GM18499 (cell line): ENCODE measurements around the gene PPHLN1.
A peak's percentile ranks its signal among the peaks of the same experiment; 100 is the strongest.
"Not testable (repeated sequence)": the region's sequence is repeated elsewhere in the genome, so short reads cannot be mapped to it uniquely, and the experiment has no call there.

Source experiments
- ATAC-seq: cut with Tn5 transposase; IDR thresholded peaks from one replicate; pipeline ENCODE4 v1.9.1; 2021; ENCODE audit warnings: moderate number of reproducible peaks; ENCODE audit not compliant: insufficient read depth, unreplicated experiment

The PPHLN1 gene

GRCh38 chr12:42320796-42321195, 5.2 kb upstream of the PPHLN1 start:
- ATAC-seq = no peak

- no peak for ATAC-seq
Observed at GRCh38 chr12:42322567-42322966, 3.4 kb upstream of the PPHLN1 start.

GRCh38 chr12:42323856-42324255, 2.1 kb upstream of the PPHLN1 start:
- no peak for ATAC-seq

GRCh38 chr12:42325326-42325652, 678 bp upstream of the PPHLN1 start:
- no peak for ATAC-seq

GRCh38 chr12:42326541-42327226, 717 bp downstream of the PPHLN1 start:
- peak; percentile 22 for ATAC-seq

GRCh38 chr12:42327227-42327590, 1.2 kb downstream of the PPHLN1 start:
- no peak for ATAC-seq

GRCh38 chr12:42330097-42330496, 4.1 kb downstream of the PPHLN1 start:
- ATAC-seq = not testable (repeated sequence)

- peak; percentile 74 for ATAC-seq
Observed at GRCh38 chr12:42332301-42333285, 6.6 kb downstream of the PPHLN1 start.

- ATAC-seq = no peak
Observed at GRCh38 chr12:42336286-42336685, 10.3 kb downstream of the PPHLN1 start.

GRCh38 chr12:42338280-42338679, 12.3 kb downstream of the PPHLN1 start:
- ATAC-seq = no peak

- no peak for ATAC-seq
Observed at GRCh38 chr12:42342028-42342427, 16.1 kb downstream of the PPHLN1 start.

- no peak for ATAC-seq
Observed at GRCh38 chr12:42343721-42344120, 17.8 kb downstream of the PPHLN1 start.

- no peak for ATAC-seq
Observed at GRCh38 chr12:42346403-42347002, 20.5 kb downstream of the PPHLN1 start.

- ATAC-seq = not testable (repeated sequence)
Observed at GRCh38 chr12:42349119-42350020, 23.4 kb downstream of the PPHLN1 start.

- not testable (repeated sequence) for ATAC-seq
Observed at GRCh38 chr12:42350021-42350407, 24.0 kb downstream of the PPHLN1 start.

GRCh38 chr12:42356344-42356743, 30.4 kb downstream of the PPHLN1 start:
- no peak for ATAC-seq

- peak; percentile 41 for ATAC-seq
Observed at GRCh38 chr12:42360747-42361403, 34.9 kb downstream of the PPHLN1 start.

GRCh38 chr12:42361909-42362646, 36.1 kb downstream of the PPHLN1 start:
- ATAC-seq = no peak

- ATAC-seq = no peak
Observed at GRCh38 chr12:42362647-42363260, 36.8 kb downstream of the PPHLN1 start.
